ENCODE results near the gene RANBP10. TPM values are rescaled to one million over a fixed set of nuclear protein-coding genes. Genes with fewer than 3 reads are reported as not detected.
"Not testable (repeated sequence)": the region's sequence is repeated elsewhere in the genome, so short reads cannot be mapped to it uniquely, and the experiment has no call there.

The RANBP10 gene
- total and polyA plus RNA-seq, 4 donors: 9.8 to 15.5 (median 13.8) TPM

DNA sequence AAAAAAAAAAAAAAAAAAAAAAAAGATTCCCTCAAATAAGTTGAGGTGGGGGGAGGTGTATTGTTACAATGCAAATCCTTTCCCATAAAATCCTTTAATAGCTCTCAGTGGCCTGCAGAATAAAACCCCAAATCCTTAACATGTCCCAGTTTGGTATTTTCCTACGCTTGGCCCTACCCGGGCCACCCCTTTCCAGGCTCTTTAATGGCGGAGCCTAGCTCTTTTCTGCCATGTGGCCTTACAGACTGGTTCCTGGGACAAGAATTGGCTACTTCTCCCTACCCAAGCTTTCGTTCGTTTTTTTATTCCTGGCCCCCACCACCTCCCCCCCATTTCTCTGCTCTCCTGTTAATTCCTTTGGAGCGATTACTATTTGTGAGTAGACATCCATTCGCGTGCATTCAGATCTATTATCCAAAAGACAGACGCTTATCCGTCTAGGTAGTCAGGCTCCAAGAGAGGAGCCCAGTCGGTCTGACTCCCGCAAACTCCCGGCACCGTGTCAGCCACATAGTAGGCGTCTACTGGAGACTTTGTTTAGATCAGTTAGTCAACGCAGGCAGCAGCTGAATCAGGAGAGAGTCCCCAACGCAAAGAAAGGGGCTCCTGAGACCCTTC, 34.9 kb upstream of the RANBP10 start:
- DNase-seq (ENCODE audit: low spot score): no peak
- TF ChIP-seq NR2F2 (IDR thresholded peaks at IDR 0.05) (no peak), FOXA1 (IDR thresholded peaks at IDR 0.05) (no peak), SP1 (IDR thresholded peaks at IDR 0.05) (no peak)
- Histone ChIP-seq H3K4me3 (ENCODE audit: low read depth in 1 of 3, low read length in 3 of 3) (peak overlapping the region in 2 of 3 donors; percentile 60 to 78), H3K9me3 (ENCODE audit: control insufficient read depth in 4 of 4, low read length in 3 of 4) (no peaks in the 10 kb centered on the region), H3K4me1 (ENCODE audit: control insufficient read depth in 4 of 4, insufficient read depth in 4 of 4, low read length in 3 of 4) (peaks cover 7 to 39% (median 32%) of the 10 kb centered on the region in 4 donors), H3K9ac (ENCODE audit: low read depth in 1 of 2, low read length in 2 of 2) (peak overlapping the region in 1 of 2 donors; percentile 67), H3K36me3 (ENCODE audit: control insufficient read depth in 4 of 4, insufficient read depth in 3 of 4, low read depth in 1 of 4, low read length in 3 of 4) (no peaks in the 10 kb centered on the region), H3K27me3 (ENCODE audit: control insufficient read depth in 4 of 4, insufficient read depth in 4 of 4, low read length in 3 of 4) (no peaks in the 10 kb centered on the region), H3K27ac (ENCODE audit: low read depth in 1 of 2, low read length in 2 of 2) (peak overlapping the region; percentile 97 to 99)
- 54% methylated on average over 17 of the region's 17 CpGs for WGBS

DNA sequence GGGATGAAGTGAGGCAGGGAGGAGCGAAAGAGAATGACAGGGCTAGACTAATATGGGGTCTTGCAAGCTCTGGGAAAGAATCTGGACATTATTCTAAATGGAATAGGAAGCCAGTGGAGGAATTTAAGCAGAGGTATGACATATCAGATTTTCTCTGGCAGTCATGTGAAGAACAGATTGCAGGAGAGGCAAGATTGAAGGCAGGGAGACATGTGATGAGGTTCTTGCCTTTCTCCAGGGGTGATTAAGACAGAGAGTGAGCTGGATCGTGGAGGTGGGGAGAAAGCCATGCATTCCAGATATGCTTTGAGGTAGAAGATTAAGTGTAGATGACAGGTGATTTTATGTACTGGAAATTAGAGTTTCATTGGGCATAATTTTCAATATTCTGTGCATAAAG, 31.5 kb upstream of the RANBP10 start:
- Histone ChIP-seq H3K36me3 (ENCODE audit: control insufficient read depth in 4 of 4, insufficient read depth in 3 of 4, low read depth in 1 of 4, low read length in 3 of 4) (no peaks in the 10 kb centered on the region), H3K9ac (ENCODE audit: low read depth in 1 of 2, low read length in 2 of 2) (no peak overlapping the region), H3K27me3 (ENCODE audit: control insufficient read depth in 4 of 4, insufficient read depth in 4 of 4, low read length in 3 of 4) (no peaks in the 10 kb centered on the region), H3K9me3 (ENCODE audit: control insufficient read depth in 4 of 4, low read length in 3 of 4) (no peaks in the 10 kb centered on the region), H3K27ac (ENCODE audit: low read depth in 1 of 2, low read length in 2 of 2) (no peak overlapping the region), H3K4me1 (ENCODE audit: control insufficient read depth in 4 of 4, insufficient read depth in 4 of 4, low read length in 3 of 4) (peaks cover 0 to 17% (median 9%) of the 10 kb centered on the region in 4 donors), H3K4me3 (ENCODE audit: low read depth in 1 of 3, low read length in 3 of 3) (no peak overlapping the region)
- TF ChIP-seq EGR1 (IDR thresholded peaks at IDR 0.05; ENCODE audit: low read depth in 2 of 2) (no peak), SP1 (IDR thresholded peaks at IDR 0.05) (no peak), JUND (IDR thresholded peaks at IDR 0.05) (no peak), GABPA (IDR thresholded peaks at IDR 0.05 in 1 of 2, conservative IDR thresholded peaks at IDR 0.05 in 1 of 2) (no peak), RAD21 (IDR thresholded peaks at IDR 0.05) (no peak), HNF4A (conservative IDR thresholded peaks at IDR 0.05) (no peak), TAF1 (conservative IDR thresholded peaks at IDR 0.05) (no peak), RXRA (IDR thresholded peaks at IDR 0.05) (no peak), FOXA2 (IDR thresholded peaks at IDR 0.05) (no peak)
- TF ChIP-seq, protein P1, sequence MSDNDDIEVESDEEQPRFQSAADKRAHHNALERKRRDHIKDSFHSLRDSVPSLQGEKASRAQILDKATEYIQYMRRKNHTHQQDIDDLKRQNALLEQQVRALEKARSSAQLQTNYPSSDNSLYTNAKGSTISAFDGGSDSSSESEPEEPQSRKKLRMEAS (IDR thresholded peaks at IDR 0.05): no peak
- TF ChIP-seq, protein P2, sequence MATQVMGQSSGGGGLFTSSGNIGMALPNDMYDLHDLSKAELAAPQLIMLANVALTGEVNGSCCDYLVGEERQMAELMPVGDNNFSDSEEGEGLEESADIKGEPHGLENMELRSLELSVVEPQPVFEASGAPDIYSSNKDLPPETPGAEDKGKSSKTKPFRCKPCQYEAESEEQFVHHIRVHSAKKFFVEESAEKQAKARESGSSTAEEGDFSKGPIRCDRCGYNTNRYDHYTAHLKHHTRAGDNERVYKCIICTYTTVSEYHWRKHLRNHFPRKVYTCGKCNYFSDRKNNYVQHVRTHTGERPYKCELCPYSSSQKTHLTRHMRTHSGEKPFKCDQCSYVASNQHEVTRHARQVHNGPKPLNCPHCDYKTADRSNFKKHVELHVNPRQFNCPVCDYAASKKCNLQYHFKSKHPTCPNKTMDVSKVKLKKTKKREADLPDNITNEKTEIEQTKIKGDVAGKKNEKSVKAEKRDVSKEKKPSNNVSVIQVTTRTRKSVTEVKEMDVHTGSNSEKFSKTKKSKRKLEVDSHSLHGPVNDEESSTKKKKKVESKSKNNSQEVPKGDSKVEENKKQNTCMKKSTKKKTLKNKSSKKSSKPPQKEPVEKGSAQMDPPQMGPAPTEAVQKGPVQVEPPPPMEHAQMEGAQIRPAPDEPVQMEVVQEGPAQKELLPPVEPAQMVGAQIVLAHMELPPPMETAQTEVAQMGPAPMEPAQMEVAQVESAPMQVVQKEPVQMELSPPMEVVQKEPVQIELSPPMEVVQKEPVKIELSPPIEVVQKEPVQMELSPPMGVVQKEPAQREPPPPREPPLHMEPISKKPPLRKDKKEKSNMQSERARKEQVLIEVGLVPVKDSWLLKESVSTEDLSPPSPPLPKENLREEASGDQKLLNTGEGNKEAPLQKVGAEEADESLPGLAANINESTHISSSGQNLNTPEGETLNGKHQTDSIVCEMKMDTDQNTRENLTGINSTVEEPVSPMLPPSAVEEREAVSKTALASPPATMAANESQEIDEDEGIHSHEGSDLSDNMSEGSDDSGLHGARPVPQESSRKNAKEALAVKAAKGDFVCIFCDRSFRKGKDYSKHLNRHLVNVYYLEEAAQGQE (IDR thresholded peaks at IDR 0.05): no peak
- TF ChIP-seq, protein P3, sequence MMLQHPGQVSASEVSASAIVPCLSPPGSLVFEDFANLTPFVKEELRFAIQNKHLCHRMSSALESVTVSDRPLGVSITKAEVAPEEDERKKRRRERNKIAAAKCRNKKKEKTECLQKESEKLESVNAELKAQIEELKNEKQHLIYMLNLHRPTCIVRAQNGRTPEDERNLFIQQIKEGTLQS (IDR thresholded peaks at IDR 0.05): no peak
- TF ChIP-seq, protein P4, sequence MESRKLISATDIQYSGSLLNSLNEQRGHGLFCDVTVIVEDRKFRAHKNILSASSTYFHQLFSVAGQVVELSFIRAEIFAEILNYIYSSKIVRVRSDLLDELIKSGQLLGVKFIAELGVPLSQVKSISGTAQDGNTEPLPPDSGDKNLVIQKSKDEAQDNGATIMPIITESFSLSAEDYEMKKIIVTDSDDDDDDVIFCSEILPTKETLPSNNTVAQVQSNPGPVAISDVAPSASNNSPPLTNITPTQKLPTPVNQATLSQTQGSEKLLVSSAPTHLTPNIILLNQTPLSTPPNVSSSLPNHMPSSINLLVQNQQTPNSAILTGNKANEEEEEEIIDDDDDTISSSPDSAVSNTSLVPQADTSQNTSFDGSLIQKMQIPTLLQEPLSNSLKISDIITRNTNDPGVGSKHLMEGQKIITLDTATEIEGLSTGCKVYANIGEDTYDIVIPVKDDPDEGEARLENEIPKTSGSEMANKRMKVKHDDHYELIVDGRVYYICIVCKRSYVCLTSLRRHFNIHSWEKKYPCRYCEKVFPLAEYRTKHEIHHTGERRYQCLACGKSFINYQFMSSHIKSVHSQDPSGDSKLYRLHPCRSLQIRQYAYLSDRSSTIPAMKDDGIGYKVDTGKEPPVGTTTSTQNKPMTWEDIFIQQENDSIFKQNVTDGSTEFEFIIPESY (IDR thresholded peaks at IDR 0.05): no peak
- DNase-seq (ENCODE audit: low spot score): no peak
- WGBS: 94% methylated on average over 2 of the region's 2 CpGs

DNA sequence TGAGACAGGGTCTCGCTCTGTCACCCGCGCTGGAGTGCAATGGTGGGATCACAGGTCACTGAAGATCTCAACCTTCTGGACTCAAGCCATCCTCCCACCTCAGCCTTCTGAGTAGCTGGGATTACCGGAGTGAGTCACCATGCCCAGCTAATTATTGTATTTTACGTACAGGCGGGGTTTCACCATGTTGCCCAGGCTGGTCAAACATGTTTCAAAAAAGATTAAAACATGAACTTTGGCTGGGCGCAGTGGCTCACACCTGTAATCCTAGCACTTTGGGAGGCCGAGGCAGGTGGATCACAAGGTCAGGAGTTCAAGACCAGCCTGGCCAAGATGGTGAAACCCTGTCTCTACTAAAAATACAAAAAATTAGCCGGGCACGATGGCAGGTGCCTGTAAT, 30.8 kb upstream of the RANBP10 start:
- DNase-seq (ENCODE audit: low spot score); H3K9ac ChIP-seq (ENCODE audit: low read depth in 1 of 2, low read length in 2 of 2); H3K36me3 ChIP-seq (ENCODE audit: control insufficient read depth in 4 of 4, insufficient read depth in 3 of 4, low read depth in 1 of 4, low read length in 3 of 4); H3K27me3 ChIP-seq (ENCODE audit: control insufficient read depth in 4 of 4, insufficient read depth in 4 of 4, low read length in 3 of 4); H3K9me3 ChIP-seq (ENCODE audit: control insufficient read depth in 4 of 4, low read length in 3 of 4); H3K27ac ChIP-seq (ENCODE audit: low read depth in 1 of 2, low read length in 2 of 2); H3K4me3 ChIP-seq (ENCODE audit: low read depth in 1 of 3, low read length in 3 of 3): not testable (repeated sequence)
- WGBS: 91% methylated on average over 10 of the region's 10 CpGs
- peaks cover 4 to 19% (median 9%) of the 10 kb centered on the region in 4 donors for H3K4me1 ChIP-seq (ENCODE audit: control insufficient read depth in 4 of 4, insufficient read depth in 4 of 4, low read length in 3 of 4)

Measured in liver (tissue), 9 donors.